C1 segment of cervical spinal cord (tissue), 14 donors: ENCODE measurements around the gene RNASE4.

Experiments
- DNase-seq, 14 donors: peaks; one replicate each; lab custom pipeline; 2025; lab: John Stamatoyannopoulos, UW

RNASE4 gene

GRCh38 chr14:20743556-20743955 is 59.2 kb downstream of the RNASE4 start:
- no peak for DNase-seq

- no peak for DNase-seq
Observed at GRCh38 chr14:20745571-20746358, 61.4 kb downstream of the RNASE4 start, which contains the start of gene EDDM3A. Gene EDDM3A, plus strand, starts transcription at chr14:20745887. Its CDS starts 1,694 bp downstream, at chr14:20747581.

- DNase-seq, result no peak
Observed at GRCh38 chr14:20746566-20746965, 62.2 kb downstream of the RNASE4 start.

GRCh38 chr14:20748439-20748838 is 64.1 kb downstream of the RNASE4 start:
- DNase-seq, result no peak

- no peak for DNase-seq
Observed at GRCh38 chr14:20750194-20750593, 65.8 kb downstream of the RNASE4 start.
